ENCODE data around the gene ALDH1A1. TPM values are rescaled to one million over a fixed set of nuclear protein-coding genes. Genes with fewer than 3 reads are reported as not detected.

The ALDH1A1 gene
- polyA plus RNA-seq, 3 donors = 28.6 to 117 (median 105) TPM

- H3K9ac ChIP-seq (ENCODE audit: insufficient read depth, low read length, poor library complexity, severe bottlenecking) = no peak overlapping the region
- H3K79me2 ChIP-seq (ENCODE audit: insufficient read depth, low read length) = no peaks in the 10 kb centered on the region
- H3K4me1 Mint-ChIP-seq = peaks cover 21% of the 10 kb centered on the region
- no peaks in the 10 kb centered on the region for H3K27me3 Mint-ChIP-seq (ENCODE audit: low read depth in 3 of 3)
- H3K4me3 Mint-ChIP-seq = no peak overlapping the region
- no peak overlapping the region for H3K27ac ChIP-seq (ENCODE audit: low read depth in 1 of 2, low read length in 2 of 2)
- H3K27me3 ChIP-seq (ENCODE audit: control insufficient read depth in 2 of 2, insufficient read depth in 2 of 2, low read length in 2 of 2) = no peaks in the 10 kb centered on the region
- no peak overlapping the region for H2AFZ ChIP-seq (ENCODE audit: insufficient read depth, low read depth, low read length, poor library complexity, severe bottlenecking)
- H3K27ac Mint-ChIP-seq = no peak overlapping the region
- no peak overlapping the region for H3K4me3 ChIP-seq (replicated peaks in 1 of 3; ENCODE audit: low read depth in 2 of 3, low read length in 3 of 3)
- no peak for TF ChIP-seq CTCF (IDR thresholded peaks at IDR 0.05)
- DNase-seq = no peak
- H3K4me2 ChIP-seq (replicated peaks; ENCODE audit: extremely low read depth, low read length, poor library complexity, severe bottlenecking) = no peak overlapping the region
- peaks cover 38 to 47% of the 10 kb centered on the region in 2 donors for H3K36me3 Mint-ChIP-seq
- H4K20me1 ChIP-seq (ENCODE audit: insufficient read depth, low read length) = no peaks in the 10 kb centered on the region
- intact Hi-C loops (cut with micrococcal nuclease) = no loop called here
- whole genome bisulfite sequencing (ENCODE audit: insufficient coverage) = no CpG with 5 or more reads among the region's 3 CpGs
- peaks cover 12 to 18% of the 10 kb centered on the region in 2 donors for H3K4me1 ChIP-seq (ENCODE audit: control insufficient read depth in 1 of 2, insufficient read depth in 2 of 2, low read length in 2 of 2)
- H3K9me3 ChIP-seq (replicated peaks in 1 of 2; ENCODE audit: control insufficient read depth in 1 of 2, insufficient read depth in 1 of 2, low read length in 2 of 2) = no peaks in the 10 kb centered on the region
- H3K36me3 ChIP-seq (replicated peaks in 1 of 2; ENCODE audit: control insufficient read depth in 1 of 2, insufficient read depth in 2 of 2, low read length in 2 of 2) = no peaks in the 10 kb centered on the region
- H3K9me3 Mint-ChIP-seq = no peaks in the 10 kb centered on the region
These were observed 47.1 kb downstream of the ALDH1A1 start for GRCh38 chr9:72905514-72906480.

- Histone ChIP-seq H3K4me3 (replicated peaks in 1 of 3; ENCODE audit: low read depth in 2 of 3, low read length in 3 of 3) (no peak overlapping the region), H4K20me1 (ENCODE audit: insufficient read depth, low read length) (no peaks in the 10 kb centered on the region), H3K27me3 (ENCODE audit: control insufficient read depth in 2 of 2, insufficient read depth in 2 of 2, low read length in 2 of 2) (no peaks in the 10 kb centered on the region), H3K79me2 (ENCODE audit: insufficient read depth, low read length) (no peaks in the 10 kb centered on the region), H3K27ac (ENCODE audit: low read depth in 1 of 2, low read length in 2 of 2) (peak overlapping the region in 1 of 2 donors; percentile 34), H2AFZ (ENCODE audit: insufficient read depth, low read depth, low read length, poor library complexity, severe bottlenecking) (peak overlapping the region; percentile 33), H3K36me3 (replicated peaks in 1 of 2; ENCODE audit: control insufficient read depth in 1 of 2, insufficient read depth in 2 of 2, low read length in 2 of 2) (no peaks in the 10 kb centered on the region), H3K9ac (ENCODE audit: insufficient read depth, low read length, poor library complexity, severe bottlenecking) (no peak overlapping the region), H3K4me2 (replicated peaks; ENCODE audit: extremely low read depth, low read length, poor library complexity, severe bottlenecking) (peak overlapping the region; percentile 22), H3K4me1 (ENCODE audit: control insufficient read depth in 1 of 2, insufficient read depth in 2 of 2, low read length in 2 of 2) (peaks cover 12 to 18% of the 10 kb centered on the region in 2 donors), H3K9me3 (replicated peaks in 1 of 2; ENCODE audit: control insufficient read depth in 1 of 2, insufficient read depth in 1 of 2, low read length in 2 of 2) (no peaks in the 10 kb centered on the region)
- DNase-seq = no peak
- no CpG with 5 or more reads among the region's 2 CpGs for whole genome bisulfite sequencing (ENCODE audit: insufficient coverage)
- Mint-ChIP-seq H3K27me3 (ENCODE audit: low read depth in 3 of 3) (no peaks in the 10 kb centered on the region), H3K9me3 (no peaks in the 10 kb centered on the region), H3K36me3 (peaks cover 41 to 56% of the 10 kb centered on the region in 2 donors), H3K27ac (peak overlapping the region in 1 of 7 donors; percentile 46), H3K4me1 (peaks cover 21% of the 10 kb centered on the region), H3K4me3 (peak overlapping the region in 1 of 2 donors; percentile 30)
- intact Hi-C loops (cut with micrococcal nuclease) = no loop called here
- no peak for TF ChIP-seq CTCF (IDR thresholded peaks at IDR 0.05)
These were observed 48.4 kb downstream of the ALDH1A1 start for GRCh38 chr9:72904267-72905093.

All from CD14-positive monocyte (primary cell).